HCT116 (cell line): ENCODE data around the gene PRELID2. TPM values are rescaled to one million over a fixed set of nuclear protein-coding genes. Genes with fewer than 3 reads are reported as not detected.

Experiments
- ATAC-seq: fragments of 200-7000 bp; cut with Tn5 transposase; 2 replicates; pipeline ENCODE4 v1.9.1; 2020; ENCODE audit warnings: mild to moderate bottlenecking, moderate library complexity
- BruUV-seq: library from RNA; stranded (reverse); fragments of 400-500 nt; replicated peaks from 2 replicates; lab custom pipeline; 2021; lab: Mats Ljungman, UMichigan
- CTCF ChIA-PET: fragments of 300-600 bp; sonication (Branson Sonifier 250); formaldehyde crosslinking; loops from one replicate; lab custom pipeline; 2021; ENCODE audit warnings: antibody characterized with exemption; lab: Charles Lee
- POLR2A ChIA-PET: fragments of 300-600, 350-600 bp; sonication (Branson Sonifier 250); formaldehyde crosslinking; loops from one replicate; lab custom pipeline; 2021; ENCODE audit warnings: antibody characterized with exemption; lab: Charles Lee
- RAD21 ChIA-PET, 2 experiments: fragments of 300-600 bp; sonication (Branson Sonifier 250); formaldehyde crosslinking; loops; one replicate each; lab custom pipeline; 2023; ENCODE audit warnings: low total read pairs in 2 of 2; ENCODE audit not compliant: uncharacterized antibody in 2 of 2, unreplicated experiment in 2 of 2, low non-redundant PET in 1 of 2; lab: Charles Lee
- DNase-seq: peaks from one replicate; pipeline ENCODE4 v3.0.0-alpha.2; 2010; ENCODE audit warnings: low read depth, low spot score
- H2AFZ ChIP-seq: fragments of 200-600 bp; shearing (Covaris generic), sonication (generic); 2 replicates; pipeline ENCODE4 v1.6.1; 2017; ENCODE audit warnings: low read depth, mixed run types, mixed read lengths, antibody characterized with exemption, low read length; ENCODE audit not compliant: poor library complexity, severe bottlenecking
- H3K27ac ChIP-seq: 2 replicates; pipeline ENCODE4 v1.5.1; 2012; ENCODE audit warnings: low read depth, low read length
- H3K27me3 ChIP-seq: fragments of 200-600 bp; sonication (generic); 2 replicates; pipeline ENCODE4 v1.6.1; 2016; ENCODE audit warnings: mixed run types, low read length, mixed read lengths; ENCODE audit not compliant: insufficient read depth
- H3K36me3 ChIP-seq, 2 experiments: fragments of 200-500 bp in 1 of 2; fragments of 200-600 bp in 1 of 2; sonication (Bioruptor generic) in 1 of 2; sonication (generic) in 1 of 2; 2 replicates each; pipeline versions ENCODE4 v1.5.1 to v1.6.1; 2014 to 2016; ENCODE audit warnings: low read length in 2 of 2, inconsistent platforms in 1 of 2, mixed read lengths in 1 of 2, mixed run types in 1 of 2; ENCODE audit not compliant: insufficient read depth in 2 of 2, control insufficient read depth in 1 of 2
- H3K4me1 ChIP-seq, 2 experiments: fragments of 200-600 bp in 1 of 2; sonication (generic) in 1 of 2; 2 replicates each; pipeline versions ENCODE4 v1.5.1 to v1.6.1; 2012 to 2017; ENCODE audit warnings: low read length in 2 of 2, inconsistent platforms in 1 of 2, mild to moderate bottlenecking in 1 of 2, mixed read lengths in 1 of 2, mixed run types in 1 of 2, moderate library complexity in 1 of 2; ENCODE audit not compliant: insufficient read depth in 2 of 2, control insufficient read depth in 1 of 2
- H3K4me2 ChIP-seq: fragments of 200-600 bp; sonication (generic); 2 replicates; pipeline ENCODE4 v1.6.1; 2017; ENCODE audit warnings: mixed run types, low read length, mixed read lengths
- H3K4me3 ChIP-seq, 2 experiments: fragments of 200-600 bp in 1 of 2; sonication (generic) in 1 of 2; replicated peaks in 1 of 2; 2 replicates each; pipeline ENCODE4 v1.5.1; 2011 to 2016; ENCODE audit warnings: low read length in 2 of 2, control low read depth in 1 of 2, low read depth in 1 of 2, mild to moderate bottlenecking in 1 of 2, mixed read lengths in 1 of 2, mixed run types in 1 of 2
- H3K79me2 ChIP-seq: fragments of 200-600 bp; sonication (generic); 2 replicates; pipeline ENCODE4 v1.6.1; 2017; ENCODE audit warnings: mild to moderate bottlenecking, mixed run types, low read length, moderate library complexity, mixed read lengths; ENCODE audit not compliant: insufficient read depth
- H3K9ac ChIP-seq: fragments of 200-600 bp; sonication (generic); 2 replicates; pipeline ENCODE4 v1.6.1; 2016; ENCODE audit warnings: low read length, mixed read lengths
- H3K9me2 ChIP-seq: fragments of 200-600 bp; sonication (generic), shearing (Covaris generic); 2 replicates; pipeline ENCODE4 v1.6.1; 2017; ENCODE audit warnings: mixed run types, mild to moderate bottlenecking, moderate library complexity; ENCODE audit not compliant: insufficient read depth
- H3K9me3 ChIP-seq, 2 experiments: fragments of 200-500 bp in 1 of 2; fragments of 200-600 bp in 1 of 2; sonication (Bioruptor generic) in 1 of 2; sonication (generic) in 1 of 2; 2 replicates each; pipeline ENCODE4 v1.6.1; 2014 to 2017; ENCODE audit warnings: low read length in 2 of 2, mixed read lengths in 2 of 2, inconsistent platforms in 1 of 2, low read depth in 1 of 2, mild to moderate bottlenecking in 1 of 2, mixed run types in 1 of 2, moderate library complexity in 1 of 2; ENCODE audit not compliant: control insufficient read depth in 1 of 2, insufficient read depth in 1 of 2
- H4K20me1 ChIP-seq: fragments of 200-600 bp; sonication (generic), shearing (Covaris generic); 2 replicates; pipeline ENCODE4 v1.6.1; 2017; ENCODE audit warnings: mixed run types, mild to moderate bottlenecking, moderate library complexity; ENCODE audit not compliant: insufficient read depth
- EGR1 ChIP-seq: IDR thresholded peaks from 2 replicates; pipeline ENCODE4 v1.6.1; 2012; ENCODE audit warnings: low read depth
- MAX ChIP-seq: IDR thresholded peaks from 2 replicates; pipeline ENCODE4 v1.6.1; 2012
- POLR2AphosphoS5 ChIP-seq: IDR thresholded peaks from 2 replicates; pipeline ENCODE4 v1.6.1; 2011; ENCODE audit warnings: mild to moderate bottlenecking, low read depth, low read length, moderate library complexity
- REST ChIP-seq: IDR thresholded peaks from 2 replicates; pipeline ENCODE4 v1.6.1; 2012; ENCODE audit warnings: low read depth
- SIN3A ChIP-seq: IDR thresholded peaks from 2 replicates; pipeline ENCODE4 v1.6.1; 2012; ENCODE audit warnings: low read depth
- intact Hi-C: fragments of 100-400 bp; cut with micrococcal nuclease; formaldehyde crosslinking; loops from 2 replicates; pipeline ENCODE4 v1.10.0; 2022
- total RNA-seq: library from RNA; stranded (reverse); gene quantifications from one replicate; pipeline ENCODE4 v1.2.1, GENCODE V29; 2021; ENCODE audit not compliant: unreplicated experiment

Gene PRELID2
- total RNA-seq, 1 experiment from 2014 or later = 20.1 TPM

GRCh38 chr5:145834917-145835847, at the start of gene PRELID2 (continued):
- TF ChIP-seq REST (no peak), SIN3A (peak; percentile 53), MAX (peak; percentile 89), POLR2AphosphoS5 (peak; percentile 91), EGR1 (peak; percentile 92)

- H3K9me3 ChIP-seq = no peaks in the 10 kb centered on the region
- intact Hi-C loops = no loop called here
- H3K27ac ChIP-seq = no peak overlapping the region
- no peak overlapping the region for H3K4me2 ChIP-seq
- no peaks in the 10 kb centered on the region for H3K9me2 ChIP-seq
- TF ChIP-seq POLR2AphosphoS5 = no peak
- POLR2A ChIA-PET = no interaction called here
- H3K36me3 ChIP-seq = no peaks in the 10 kb centered on the region
- ATAC-seq = no peak
- no peaks in the 10 kb centered on the region for H3K79me2 ChIP-seq
- no peaks in the 10 kb centered on the region for H3K4me1 ChIP-seq
- RAD21 ChIA-PET = no interaction called here
- H3K9ac ChIP-seq = no peak overlapping the region
- CTCF ChIA-PET = no interaction called here
- no peak overlapping the region for H3K4me3 ChIP-seq
- no peak overlapping the region for H2AFZ ChIP-seq
- no peaks in the 10 kb centered on the region for H4K20me1 ChIP-seq
- no peaks in the 10 kb centered on the region for H3K27me3 ChIP-seq
- no peak for DNase-seq
- no TSS peak for BruUV-seq
These were observed 39.6 kb upstream of the PRELID2 start for GRCh38 chr5:145874765-145875164.
